T-helper 1 cell treated with Interleukin-12 subunit alpha and Interleukin-12 subunit beta and Interleukin-4 antibody, amounts not matched to agents 30 μg/mL and 1 μg/mL, for 36 hours (primary cell): ENCODE measurements around the gene MAGI2.
"Not testable (repeated sequence)": the region's sequence is repeated elsewhere in the genome, so short reads cannot be mapped to it uniquely, and the experiment has no call there.

Experiments
- H3K27ac Mint-ChIP-seq: one replicate; pipeline ENCODE4 v1.8.0; 2021; ENCODE audit warnings: mild to moderate bottlenecking, mixed read lengths
- H3K27me3 Mint-ChIP-seq: one replicate; pipeline ENCODE4 v1.8.0; 2021; ENCODE audit warnings: low read depth, mixed read lengths
- H3K36me3 Mint-ChIP-seq: one replicate; pipeline ENCODE4 v1.8.0; 2021; ENCODE audit warnings: low read depth, mixed read lengths
- H3K4me1 Mint-ChIP-seq: one replicate; pipeline ENCODE4 v1.8.0; 2021; ENCODE audit warnings: low read depth, mixed read lengths
- H3K4me3 Mint-ChIP-seq: one replicate; pipeline ENCODE4 v1.8.0; 2021; ENCODE audit warnings: mild to moderate bottlenecking, moderate library complexity, mixed read lengths
- H3K9me3 Mint-ChIP-seq: one replicate; pipeline ENCODE4 v1.8.0; 2021; ENCODE audit warnings: mixed read lengths

Gene MAGI2

DNA sequence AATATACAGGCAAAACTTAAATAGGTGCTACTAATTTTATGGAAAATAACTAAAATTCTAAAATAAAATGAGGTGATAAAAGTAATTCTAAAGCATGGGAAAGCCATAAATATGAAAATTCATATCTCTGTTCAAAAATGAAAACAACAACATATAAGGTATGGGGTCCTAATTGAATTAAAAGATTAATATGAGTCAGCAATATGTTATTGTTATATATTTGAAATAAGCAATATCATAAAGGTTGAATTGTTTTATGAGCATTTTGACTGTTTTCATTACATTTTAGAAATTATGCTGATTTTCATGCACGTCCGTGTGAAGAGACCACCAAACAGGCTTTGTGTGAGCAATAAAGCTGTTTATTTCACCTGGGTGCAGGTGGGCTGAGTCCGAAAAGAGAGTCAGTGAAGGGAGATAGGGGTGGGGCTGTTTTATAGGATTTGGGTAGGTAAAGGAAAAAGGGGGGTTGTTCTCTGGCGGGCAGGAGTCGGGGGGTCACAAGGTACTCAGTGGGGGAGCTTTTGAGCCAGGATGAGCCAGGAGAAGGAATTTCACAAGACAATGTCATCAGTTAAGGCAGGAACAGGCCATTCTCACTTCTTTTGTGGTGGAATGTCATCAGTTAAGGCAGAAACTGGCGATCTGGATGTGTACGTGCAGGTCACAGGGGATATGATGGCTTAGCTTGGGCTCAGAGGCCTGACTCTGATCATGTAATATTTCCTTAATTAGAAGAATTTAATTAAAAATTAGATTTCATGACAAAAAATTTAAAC is 876.1 kb downstream of the MAGI2 start:
- not testable (repeated sequence) for H3K4me3 Mint-ChIP-seq, H3K27me3 Mint-ChIP-seq, H3K36me3 Mint-ChIP-seq

DNA sequence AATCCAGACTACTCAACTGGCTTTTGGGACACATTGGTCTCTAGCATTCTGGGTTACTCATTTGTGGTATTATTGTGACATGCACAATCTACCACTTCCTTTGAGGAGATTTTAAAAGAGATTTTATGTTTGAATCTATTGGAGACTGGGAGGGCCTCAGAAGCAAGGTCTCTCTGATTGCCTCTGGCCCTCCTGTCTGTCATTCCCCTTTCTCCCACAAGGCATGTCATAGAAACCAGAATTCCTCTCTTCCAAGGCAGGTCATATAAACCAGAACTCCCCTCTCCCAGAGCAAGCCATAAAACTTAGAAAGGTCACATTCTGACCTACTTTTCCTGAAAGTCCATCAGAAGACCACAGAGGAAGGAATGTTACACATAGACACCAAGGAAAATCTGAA is 877.2 kb downstream of the MAGI2 start:
- Mint-ChIP-seq H3K4me1 (no peaks in the 10 kb centered on the region), H3K4me3 (no peak overlapping the region), H3K27ac (no peak overlapping the region), H3K9me3 (no peaks in the 10 kb centered on the region), H3K27me3 (no peaks in the 10 kb centered on the region), H3K36me3 (no peaks in the 10 kb centered on the region)

More for the DNA sequence above, 876.1 kb downstream of the MAGI2 start:
- H3K9me3 Mint-ChIP-seq, H3K4me1 Mint-ChIP-seq, H3K27ac Mint-ChIP-seq: not testable (repeated sequence)

GRCh38 chr7:78571292-78571691 is 882.2 kb downstream of the MAGI2 start:
- H3K9me3 Mint-ChIP-seq: no peaks in the 10 kb centered on the region
- H3K4me1 Mint-ChIP-seq: no peaks in the 10 kb centered on the region
- no peaks in the 10 kb centered on the region for H3K27me3 Mint-ChIP-seq
- no peaks in the 10 kb centered on the region for H3K36me3 Mint-ChIP-seq
- no peak overlapping the region for H3K27ac Mint-ChIP-seq
- H3K4me3 Mint-ChIP-seq: no peak overlapping the region

GRCh38 chr7:78568690-78569089 is 884.8 kb downstream of the MAGI2 start:
- Mint-ChIP-seq H3K4me1 (no peaks in the 10 kb centered on the region), H3K4me3 (no peak overlapping the region), H3K36me3 (no peaks in the 10 kb centered on the region), H3K9me3 (no peaks in the 10 kb centered on the region), H3K27ac (no peak overlapping the region), H3K27me3 (no peaks in the 10 kb centered on the region)

DNA sequence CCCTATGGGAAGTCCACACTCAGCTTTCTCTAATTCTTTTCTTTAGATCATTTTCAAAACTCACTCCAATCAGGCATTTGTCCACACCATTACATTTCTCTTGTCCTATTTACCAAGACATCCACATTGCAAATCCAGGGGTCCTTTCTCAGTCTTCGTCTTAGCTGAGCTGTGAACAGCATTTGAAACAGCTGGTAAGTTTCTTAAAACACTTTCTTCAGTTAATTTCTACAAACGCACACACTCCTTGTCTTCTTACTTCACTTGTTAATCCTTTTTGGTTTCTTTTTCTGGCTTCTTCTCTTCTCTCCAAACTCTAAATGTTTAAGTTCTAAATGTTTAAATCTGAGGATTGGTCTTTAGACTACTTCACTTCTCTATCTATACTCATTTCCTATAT is 885.6 kb downstream of the MAGI2 start:
- Mint-ChIP-seq H3K9me3 (no peaks in the 10 kb centered on the region), H3K4me1 (no peaks in the 10 kb centered on the region), H3K36me3 (no peaks in the 10 kb centered on the region), H3K27ac (no peak overlapping the region), H3K27me3 (no peaks in the 10 kb centered on the region), H3K4me3 (no peak overlapping the region)

- Mint-ChIP-seq H3K27ac (no peak overlapping the region), H3K36me3 (no peaks in the 10 kb centered on the region), H3K4me1 (no peaks in the 10 kb centered on the region), H3K9me3 (no peaks in the 10 kb centered on the region), H3K27me3 (no peaks in the 10 kb centered on the region), H3K4me3 (no peak overlapping the region)
These were observed 887.7 kb downstream of the MAGI2 start for GRCh38 chr7:78565784-78566183.

DNA sequence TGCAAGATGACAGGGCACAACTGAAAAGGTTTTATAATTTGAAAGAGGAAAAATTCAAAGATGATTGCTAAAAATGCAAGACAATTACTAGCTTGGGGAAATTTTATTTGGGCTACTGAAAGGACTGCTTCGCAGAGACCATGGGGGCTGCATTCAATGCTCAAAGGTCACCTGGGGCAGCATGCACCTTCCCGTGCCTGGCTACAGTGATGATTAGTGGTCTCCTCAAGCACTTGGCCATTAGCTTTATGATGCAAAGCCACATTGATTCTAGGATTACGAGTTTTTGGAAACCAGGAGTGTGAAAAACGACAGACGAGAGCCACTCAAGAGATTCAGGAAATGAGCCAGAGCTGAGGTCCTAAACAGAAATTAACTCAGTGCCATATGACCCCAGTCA is 890.3 kb downstream of the MAGI2 start:
- no peak overlapping the region for H3K27ac Mint-ChIP-seq
- H3K27me3 Mint-ChIP-seq: no peaks in the 10 kb centered on the region
- no peaks in the 10 kb centered on the region for H3K4me1 Mint-ChIP-seq
- no peaks in the 10 kb centered on the region for H3K36me3 Mint-ChIP-seq
- H3K4me3 Mint-ChIP-seq: no peak overlapping the region
- no peaks in the 10 kb centered on the region for H3K9me3 Mint-ChIP-seq

DNA sequence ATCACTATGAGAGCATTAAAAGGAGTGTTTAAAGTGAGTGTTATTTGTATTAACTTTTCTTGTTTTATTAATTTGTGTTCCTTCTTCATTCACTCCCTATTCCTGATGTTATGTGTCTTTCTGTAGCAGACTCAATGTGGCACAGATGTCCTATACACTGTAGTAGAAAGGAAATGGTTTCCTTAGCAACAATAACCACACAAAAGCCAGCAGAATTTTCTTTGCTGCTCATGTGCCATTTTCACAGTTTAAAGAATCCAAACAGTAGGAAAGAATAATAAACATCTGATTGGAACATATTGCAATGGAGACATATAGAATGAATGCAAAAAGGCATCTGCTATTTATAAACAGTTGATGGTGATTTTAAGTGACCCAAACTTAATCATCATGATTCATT is 891.3 kb downstream of the MAGI2 start:
- Mint-ChIP-seq H3K36me3 (no peaks in the 10 kb centered on the region), H3K27ac (no peak overlapping the region), H3K27me3 (no peaks in the 10 kb centered on the region), H3K4me3 (no peak overlapping the region), H3K4me1 (no peaks in the 10 kb centered on the region), H3K9me3 (no peaks in the 10 kb centered on the region)

GRCh38 chr7:78558566-78558965 is 894.9 kb downstream of the MAGI2 start:
- Mint-ChIP-seq H3K4me3 (no peak overlapping the region), H3K27me3 (no peaks in the 10 kb centered on the region), H3K36me3 (no peaks in the 10 kb centered on the region), H3K27ac (no peak overlapping the region), H3K4me1 (no peaks in the 10 kb centered on the region), H3K9me3 (no peaks in the 10 kb centered on the region)

DNA sequence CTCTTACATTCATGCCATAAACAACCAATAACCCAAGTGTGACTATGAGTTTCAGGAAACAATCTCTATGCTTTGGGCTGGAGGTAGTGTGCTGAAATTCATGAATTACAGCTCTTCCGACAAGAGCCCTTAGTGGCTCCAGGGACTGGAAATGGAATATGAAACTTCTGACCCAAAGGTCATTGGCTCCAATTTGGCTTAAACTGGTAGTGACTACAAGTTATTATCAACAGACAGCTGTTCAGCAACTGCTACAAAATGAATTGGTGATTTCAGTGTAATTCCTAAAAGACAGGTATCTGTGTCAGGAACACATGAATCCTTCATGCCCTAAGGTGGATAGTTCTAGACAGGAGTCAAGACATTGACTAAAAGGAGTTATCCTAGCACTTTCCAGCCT is 909.5 kb downstream of the MAGI2 start:
- H3K4me1 Mint-ChIP-seq: no peaks in the 10 kb centered on the region
- H3K27me3 Mint-ChIP-seq: no peaks in the 10 kb centered on the region
- no peak overlapping the region for H3K27ac Mint-ChIP-seq
- H3K9me3 Mint-ChIP-seq: no peaks in the 10 kb centered on the region
- H3K4me3 Mint-ChIP-seq: no peak overlapping the region
- H3K36me3 Mint-ChIP-seq: no peaks in the 10 kb centered on the region

DNA sequence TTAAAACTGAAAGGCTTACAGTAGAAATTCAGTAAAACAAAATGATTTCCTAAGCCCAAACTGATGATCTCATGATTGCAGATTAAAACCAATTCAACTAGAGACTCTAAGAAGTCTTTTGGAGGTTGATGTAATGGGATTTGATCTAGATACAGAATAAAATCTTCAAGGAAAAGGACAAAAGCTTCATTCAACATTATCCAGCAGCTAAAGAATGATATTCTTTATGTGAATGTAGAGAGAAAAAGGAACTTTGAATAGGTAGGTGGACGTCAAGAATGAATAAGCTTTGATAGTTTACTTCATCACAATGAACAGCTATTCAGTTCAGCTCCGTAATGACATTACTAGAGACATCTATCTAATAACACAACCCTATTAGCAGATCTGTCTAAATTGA is 910.5 kb downstream of the MAGI2 start:
- no peaks in the 10 kb centered on the region for H3K4me1 Mint-ChIP-seq
- H3K9me3 Mint-ChIP-seq: no peaks in the 10 kb centered on the region

DNA sequence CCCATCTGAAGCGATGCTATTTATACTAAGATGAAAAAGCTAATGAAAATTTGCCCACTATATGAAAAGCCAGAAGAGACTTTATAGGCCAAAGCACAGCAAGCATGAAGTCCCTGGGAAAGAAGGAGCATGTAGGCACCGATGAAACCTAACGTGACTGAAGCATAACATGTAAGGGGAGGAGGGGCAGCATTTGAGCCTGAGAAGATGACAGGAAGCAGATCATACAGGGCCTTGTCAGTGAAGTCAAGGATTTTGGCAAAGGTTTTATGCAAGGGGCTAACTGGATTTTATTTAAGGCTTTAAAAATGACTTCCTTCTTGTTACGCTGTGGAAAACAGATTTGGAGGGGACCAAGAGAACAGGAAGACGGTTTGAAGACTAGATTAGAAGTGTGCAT is 910.9 kb downstream of the MAGI2 start:
- H3K27ac Mint-ChIP-seq: no peak overlapping the region
- H3K4me3 Mint-ChIP-seq: no peak overlapping the region
- no peaks in the 10 kb centered on the region for H3K27me3 Mint-ChIP-seq
- H3K9me3 Mint-ChIP-seq: no peaks in the 10 kb centered on the region
- no peaks in the 10 kb centered on the region for H3K4me1 Mint-ChIP-seq
- no peaks in the 10 kb centered on the region for H3K36me3 Mint-ChIP-seq

More for the DNA sequence above, 910.5 kb downstream of the MAGI2 start:
- H3K27ac Mint-ChIP-seq: no peak overlapping the region
- no peaks in the 10 kb centered on the region for H3K27me3 Mint-ChIP-seq
- no peaks in the 10 kb centered on the region for H3K36me3 Mint-ChIP-seq
- no peak overlapping the region for H3K4me3 Mint-ChIP-seq

GRCh38 chr7:78539825-78540224 is 913.6 kb downstream of the MAGI2 start:
- no peaks in the 10 kb centered on the region for H3K4me1 Mint-ChIP-seq
- H3K27ac Mint-ChIP-seq: no peak overlapping the region
- H3K27me3 Mint-ChIP-seq: no peaks in the 10 kb centered on the region
- H3K4me3 Mint-ChIP-seq: no peak overlapping the region
- H3K9me3 Mint-ChIP-seq: no peaks in the 10 kb centered on the region
- H3K36me3 Mint-ChIP-seq: no peaks in the 10 kb centered on the region

GRCh38 chr7:78535655-78536054 is 917.8 kb downstream of the MAGI2 start:
- Mint-ChIP-seq H3K4me3 (no peak overlapping the region), H3K9me3 (no peaks in the 10 kb centered on the region), H3K27ac (no peak overlapping the region), H3K4me1 (no peaks in the 10 kb centered on the region), H3K36me3 (no peaks in the 10 kb centered on the region), H3K27me3 (no peaks in the 10 kb centered on the region)

- Mint-ChIP-seq H3K27me3 (no peaks in the 10 kb centered on the region), H3K9me3 (no peaks in the 10 kb centered on the region), H3K36me3 (no peaks in the 10 kb centered on the region), H3K27ac (no peak overlapping the region), H3K4me3 (no peak overlapping the region), H3K4me1 (no peaks in the 10 kb centered on the region)
These were observed 923.1 kb downstream of the MAGI2 start for GRCh38 chr7:78530351-78530750.

DNA sequence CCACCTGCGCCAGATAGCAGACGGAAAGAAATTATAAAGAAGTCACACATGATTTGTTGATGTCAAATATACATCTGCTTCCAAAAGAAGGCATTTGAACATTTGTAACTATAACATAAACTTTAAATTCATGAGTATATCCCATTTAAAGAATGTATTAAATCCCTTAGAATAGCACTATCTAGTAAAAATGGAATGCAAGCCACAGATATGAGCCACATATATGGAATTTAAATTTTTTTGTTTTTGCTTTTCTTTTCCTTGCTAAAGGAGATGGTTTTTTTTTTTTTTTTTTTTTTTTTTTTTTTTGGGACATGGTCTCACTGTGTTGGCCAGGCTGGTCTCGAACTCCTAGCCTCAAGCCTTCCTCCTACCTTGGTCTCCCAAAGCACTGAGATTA is 924.1 kb downstream of the MAGI2 start:
- H3K4me3 Mint-ChIP-seq: no peak overlapping the region
- H3K36me3 Mint-ChIP-seq: no peaks in the 10 kb centered on the region
- no peak overlapping the region for H3K27ac Mint-ChIP-seq
- no peaks in the 10 kb centered on the region for H3K27me3 Mint-ChIP-seq
- no peaks in the 10 kb centered on the region for H3K4me1 Mint-ChIP-seq
- H3K9me3 Mint-ChIP-seq: no peaks in the 10 kb centered on the region
